Endothelial cell of umbilical vein (primary cell): ENCODE results near the gene ZSCAN1. TPM values are rescaled to one million over a fixed set of nuclear protein-coding genes. Genes with fewer than 3 reads are reported as not detected.

Experiments
- BruUV-seq: library from RNA; stranded (reverse); fragments of 400-500 nt; replicated peaks from 2 replicates; lab custom pipeline; 2021; lab: Mats Ljungman, UMichigan
- CTCF ChIA-PET: fragments of 300-600, 350-600 bp; sonication (Branson Sonifier 250); formaldehyde crosslinking; loops from one replicate; lab custom pipeline; 2021; ENCODE audit warnings: antibody characterized with exemption, inconsistent platforms; lab: Charles Lee
- POLR2A ChIA-PET: fragments of 300-600, 350-600 bp; sonication (Branson Sonifier 250); formaldehyde crosslinking; loops from one replicate; lab custom pipeline; 2021; ENCODE audit warnings: antibody characterized with exemption, inconsistent platforms; lab: Charles Lee
- DNase-seq: peaks from one replicate; pipeline ENCODE4 v3.0.0-alpha.2; 2011; ENCODE audit warnings: low read depth, low spot score
- FAIRE-seq: peaks from 2 replicates; lab custom pipeline; 2011; peaks lifted over from hg19 to GRCh38; lab: Jason Lieb, UNC
- H2AFZ ChIP-seq: 2 replicates; pipeline ENCODE4 v1.6.0; 2012; ENCODE audit warnings: low read depth, low read length, control low read depth, inconsistent platforms
- H3K27ac ChIP-seq: 2 replicates; pipeline ENCODE4 v1.5.1; 2011; ENCODE audit warnings: low read depth, mild to moderate bottlenecking, control low read depth, low read length, moderate library complexity; ENCODE audit not compliant: insufficient read depth
- H3K27me3 ChIP-seq, 2 experiments: 2 replicates each; pipeline versions ENCODE4 v1.6.0 to v1.6.1; 2011; ENCODE audit warnings: low read length in 2 of 2, mixed read lengths in 1 of 2; ENCODE audit not compliant: control insufficient read depth in 2 of 2, insufficient read depth in 2 of 2
- H3K36me3 ChIP-seq, 2 experiments: 2 replicates in 1 of 2; 3 replicates in 1 of 2; pipeline ENCODE4 v1.5.1; 2011; ENCODE audit warnings: low read length in 2 of 2, mild to moderate bottlenecking in 1 of 2, moderate library complexity in 1 of 2; ENCODE audit not compliant: control insufficient read depth in 2 of 2, insufficient read depth in 2 of 2; ENCODE audit errors: extremely low read depth in 1 of 2
- H3K4me1 ChIP-seq: 3 replicates; pipeline ENCODE4 v1.5.1; 2011; ENCODE audit warnings: mild to moderate bottlenecking, low read length; ENCODE audit not compliant: control insufficient read depth, insufficient read depth; ENCODE audit errors: extremely low read depth
- H3K4me2 ChIP-seq: 2 replicates; pipeline ENCODE4 v1.6.1; 2011; ENCODE audit warnings: low read length, control low read depth, mixed read lengths; ENCODE audit not compliant: insufficient read depth
- H3K4me3 ChIP-seq, 3 experiments: fragments of 200-600 bp in 1 of 3; sonication (generic), shearing (Covaris generic) in 1 of 3; replicated peaks in 1 of 3; 2 replicates each; pipeline ENCODE4 v1.5.1; 2011 to 2016; ENCODE audit warnings: control low read depth in 3 of 3, low read length in 3 of 3, mild to moderate bottlenecking in 2 of 3, inconsistent platforms in 1 of 3, low read depth in 1 of 3, moderate library complexity in 1 of 3; ENCODE audit not compliant: insufficient read depth in 1 of 3
- H3K79me2 ChIP-seq: 2 replicates; pipeline ENCODE4 v1.6.0; 2012; ENCODE audit warnings: low read length, inconsistent platforms; ENCODE audit not compliant: control insufficient read depth, insufficient read depth
- H3K9ac ChIP-seq: replicated peaks from 2 replicates; pipeline ENCODE3; 2011; ENCODE audit warnings: low read length, control low read depth; ENCODE audit not compliant: insufficient read depth; ENCODE audit errors: extremely low read depth
- H3K9me1 ChIP-seq: replicated peaks from 3 replicates; pipeline ENCODE4 v1.6.0; 2011; ENCODE audit warnings: mild to moderate bottlenecking, low read length; ENCODE audit not compliant: control insufficient read depth, insufficient read depth; ENCODE audit errors: extremely low read depth
- H3K9me3 ChIP-seq: replicated peaks from 2 replicates; pipeline ENCODE4 v1.5.1; 2012; ENCODE audit warnings: low read length, inconsistent platforms; ENCODE audit not compliant: control insufficient read depth, insufficient read depth
- H4K20me1 ChIP-seq: replicated peaks from 2 replicates; pipeline ENCODE3; 2011; ENCODE audit warnings: mild to moderate bottlenecking, low read length; ENCODE audit not compliant: control insufficient read depth, insufficient read depth; ENCODE audit errors: extremely low read depth
- CTCF ChIP-seq, 2 donors: IDR thresholded peaks; 1 replicate in 1 of 2; 2 replicates in 1 of 2; pipeline ENCODE4 v1.5.1; 2011; ENCODE audit warnings: low read length in 2 of 2, mild to moderate bottlenecking in 2 of 2, moderate library complexity in 2 of 2, control low read depth in 1 of 2, inconsistent platforms in 1 of 2, low read depth in 1 of 2; ENCODE audit not compliant: insufficient read depth in 1 of 2; ENCODE audit errors: extremely low read depth in 1 of 2
- FOS ChIP-seq: IDR thresholded peaks from 2 replicates; pipeline ENCODE4 v1.6.1; 2011; ENCODE audit warnings: mild to moderate bottlenecking, low read length, moderate library complexity, borderline replicate concordance; ENCODE audit not compliant: insufficient read depth
- GATA2 ChIP-seq: IDR thresholded peaks from 2 replicates; pipeline ENCODE4 v1.7.0; 2011; ENCODE audit warnings: low read depth, mild to moderate bottlenecking, moderate library complexity, mixed read lengths, low read length; ENCODE audit not compliant: insufficient read length, insufficient read depth
- MAX ChIP-seq: IDR thresholded peaks from 2 replicates; pipeline ENCODE4 v1.6.1; 2011; ENCODE audit not compliant: insufficient read depth, insufficient read length
- MYC ChIP-seq: IDR thresholded peaks from one replicate; pipeline ENCODE4 v1.6.1; 2011; ENCODE audit warnings: mild to moderate bottlenecking, low read depth, low read length
- POLR2A ChIP-seq: IDR thresholded peaks from 2 replicates; pipeline ENCODE4 v1.6.1; 2012; ENCODE audit warnings: low read depth, mild to moderate bottlenecking, control low read depth, low read length
- POLR2AphosphoS5 ChIP-seq: IDR thresholded peaks from 2 replicates; pipeline ENCODE4 v1.6.1; 2012; ENCODE audit warnings: low read depth, mild to moderate bottlenecking, control low read depth, low read length, moderate library complexity; ENCODE audit not compliant: insufficient read depth
- dilution Hi-C: fragments of 300-500 bp; cut with MboI; formaldehyde crosslinking; loops from one replicate; pipeline ENCODE4 v1.15.0; 2019; ENCODE audit warnings: low sequenced_read_pairs; ENCODE audit not compliant: extremely low pct_ligation_motif_present
- intact Hi-C: fragments of 100-400 bp; cut with micrococcal nuclease; formaldehyde crosslinking; loops from one replicate; pipeline ENCODE4 v1.10.0; 2022
- polyA plus RNA-seq, 4 experiments: library from polyadenylated mRNA; depleted of rRNA in 3 of 4; stranded (reverse) in 3 of 4; unstranded in 1 of 4; fragments of >200 nt; gene quantifications; 2 replicates each; pipeline versions ENCODE4 v1.2.1 to v1.2.3, GENCODE V29; 2011 to 2012; ENCODE audit warnings: missing spikeins in 1 of 4
- total RNA-seq: library from RNA; stranded (reverse); gene quantifications from 2 replicates; pipeline ENCODE4 v1.2.3, GENCODE V29; 2021

The ZSCAN1 gene
- total and polyA plus RNA-seq, 2 donors (not counting 3 experiments of a cell fraction or from before 2014, with no cell fraction given) = 0.10 TPM; not detected in 1

GRCh38 chr19:58083021-58083420 lies 49.2 kb downstream of the ZSCAN1 start:
- Histone ChIP-seq H3K9ac (no peak overlapping the region), H3K9me1 (no peaks in the 10 kb centered on the region), H3K4me3 (no peak overlapping the region), H3K36me3 (no peaks in the 10 kb centered on the region), H3K27ac (no peak overlapping the region), H4K20me1 (no peaks in the 10 kb centered on the region), H2AFZ (no peak overlapping the region), H3K27me3 (no peaks in the 10 kb centered on the region), H3K4me1 (no peaks in the 10 kb centered on the region), H3K4me2 (no peak overlapping the region), H3K79me2 (no peaks in the 10 kb centered on the region), H3K9me3 (no peaks in the 10 kb centered on the region)
- FAIRE-seq = no peak
- intact Hi-C loops (no loop called here), dilution Hi-C loops (no loop called here)
- DNase-seq = no peak
- no peak for TF ChIP-seq MAX
- no peak for TF ChIP-seq MYC
- TF ChIP-seq POLR2A = no peak
- no peak for TF ChIP-seq GATA2
- TF ChIP-seq FOS = no peak
- TF ChIP-seq CTCF (IDR thresholded peaks at IDR 0.05; ENCODE audit: extremely low read depth in 1 of 2, insufficient read depth in 1 of 2, low read depth in 1 of 2, low read length in 2 of 2) = no peak
- TF ChIP-seq POLR2AphosphoS5 = no peak
- ChIA-PET CTCF (no interaction called here), POLR2A (no interaction called here)
- BruUV-seq = no TSS peak
